AG04449 (cell line): Measurements from ENCODE around the gene MDH2.
"Not testable (repeated sequence)": the region's sequence is repeated elsewhere in the genome, so short reads cannot be mapped to it uniquely, and the experiment has no call there.

Source experiments
- CTCF ChIA-PET: fragments of 350-600 bp; formaldehyde crosslinking; extraction: SDS; loops from one replicate; lab custom pipeline; 2021; ENCODE audit warnings: antibody characterized with exemption; lab: Yijun Ruan, JAX
- POLR2A ChIA-PET: fragments of 400-600, 350-600 bp; formaldehyde crosslinking; extraction: SDS; loops from one replicate; lab custom pipeline; 2020; ENCODE audit warnings: antibody characterized with exemption, inconsistent platforms; lab: Yijun Ruan, JAX
- DNase-seq: peaks from one replicate; pipeline ENCODE4 v3.0.0-alpha.2; 2010; ENCODE audit warnings: low read depth, low spot score
- H3K4me3 ChIP-seq: 2 replicates; pipeline ENCODE4 v1.5.1; 2011; ENCODE audit warnings: low read depth, mild to moderate bottlenecking, control low read depth, low read length
- TF ChIP-seq, protein P1 (sequence below): IDR thresholded peaks from one replicate; pipeline ENCODE4 v1.5.1; 2011; ENCODE audit warnings: mild to moderate bottlenecking, moderate library complexity, low read length, control low read depth, inconsistent platforms; ENCODE audit not compliant: insufficient read depth; ENCODE audit errors: missing control alignments

The MDH2 gene

DNA sequence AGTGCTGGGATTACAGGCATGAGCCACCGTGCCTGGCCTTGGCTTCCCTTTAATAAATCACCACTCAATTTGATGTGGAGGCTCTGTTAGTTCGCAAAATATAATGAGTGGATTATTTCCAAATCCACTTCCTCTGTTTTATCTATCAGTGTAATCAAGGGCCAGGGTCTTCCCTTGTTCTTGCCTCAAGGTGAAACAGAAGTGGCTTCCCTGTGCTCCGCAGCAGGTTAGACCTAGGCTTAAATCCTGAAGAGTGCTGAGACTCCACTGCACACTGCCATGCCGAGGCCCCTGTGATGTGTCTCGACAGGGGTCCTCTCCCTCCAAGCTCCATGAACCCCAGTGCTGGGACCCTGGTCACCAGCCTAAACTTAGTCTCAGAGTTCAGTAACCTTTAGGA is 59.0 kb downstream of the MDH2 start:
- no peak for DNase-seq
- no peak overlapping the region for H3K4me3 ChIP-seq
- ChIA-PET CTCF (no interaction called here), POLR2A (no interaction called here)
- TF ChIP-seq, protein P1, sequence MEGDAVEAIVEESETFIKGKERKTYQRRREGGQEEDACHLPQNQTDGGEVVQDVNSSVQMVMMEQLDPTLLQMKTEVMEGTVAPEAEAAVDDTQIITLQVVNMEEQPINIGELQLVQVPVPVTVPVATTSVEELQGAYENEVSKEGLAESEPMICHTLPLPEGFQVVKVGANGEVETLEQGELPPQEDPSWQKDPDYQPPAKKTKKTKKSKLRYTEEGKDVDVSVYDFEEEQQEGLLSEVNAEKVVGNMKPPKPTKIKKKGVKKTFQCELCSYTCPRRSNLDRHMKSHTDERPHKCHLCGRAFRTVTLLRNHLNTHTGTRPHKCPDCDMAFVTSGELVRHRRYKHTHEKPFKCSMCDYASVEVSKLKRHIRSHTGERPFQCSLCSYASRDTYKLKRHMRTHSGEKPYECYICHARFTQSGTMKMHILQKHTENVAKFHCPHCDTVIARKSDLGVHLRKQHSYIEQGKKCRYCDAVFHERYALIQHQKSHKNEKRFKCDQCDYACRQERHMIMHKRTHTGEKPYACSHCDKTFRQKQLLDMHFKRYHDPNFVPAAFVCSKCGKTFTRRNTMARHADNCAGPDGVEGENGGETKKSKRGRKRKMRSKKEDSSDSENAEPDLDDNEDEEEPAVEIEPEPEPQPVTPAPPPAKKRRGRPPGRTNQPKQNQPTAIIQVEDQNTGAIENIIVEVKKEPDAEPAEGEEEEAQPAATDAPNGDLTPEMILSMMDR = no peak

- ChIA-PET POLR2A (no interaction called here), CTCF (interaction anchor here (1.0 to 2.1 kb wide), 2 partner anchors 88 to 153 kb away, joined by 3 to 5 read pairs; no protein-coding TSS in a partner anchor)
- no peak overlapping the region for H3K4me3 ChIP-seq
- no peak for DNase-seq
- TF ChIP-seq, protein P1 = no peak
Measured at GRCh38 chr7:76108540-76109233, 60.8 kb downstream of the MDH2 start.

DNA sequence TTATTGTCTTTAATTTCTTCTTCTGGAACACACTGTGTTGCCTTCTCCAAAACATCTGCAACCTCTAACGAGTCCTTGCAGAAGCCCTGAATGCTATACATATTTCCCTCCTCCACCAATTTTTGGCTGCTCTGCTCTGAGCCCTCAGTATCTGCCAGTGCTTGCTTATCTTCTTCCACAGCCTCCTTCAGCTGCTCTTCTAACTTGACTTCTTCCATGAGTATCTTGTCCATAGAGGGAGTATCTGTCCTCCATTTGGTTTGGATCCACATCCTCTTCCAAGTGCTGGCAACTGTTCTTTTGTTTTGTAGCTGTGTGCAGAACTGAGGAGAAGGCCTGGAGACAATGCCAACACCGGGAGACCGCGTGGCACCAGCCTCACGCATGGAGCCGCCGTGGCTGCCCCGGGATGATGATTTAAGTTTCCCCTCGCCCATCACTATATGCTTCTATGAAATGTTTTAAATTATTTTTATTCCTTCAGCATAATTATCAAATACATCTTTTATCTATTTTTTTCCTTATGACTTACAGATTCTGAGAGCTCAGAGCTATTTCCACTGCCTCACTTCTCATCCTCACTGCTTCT is 65.2 kb downstream of the MDH2 start:
- CTCF ChIA-PET, DNase-seq, POLR2A ChIA-PET, H3K4me3 ChIP-seq: not testable (repeated sequence)

- CTCF ChIA-PET = interaction anchor here (0.7 to 1.1 kb wide), 2 partner anchors 9 to 148 kb away, joined by 3 read pairs; no protein-coding TSS in a partner anchor
Measured at GRCh38 chr7:76114742-76115141, 66.8 kb downstream of the MDH2 start.

More at GRCh38 chr7:76114742-76115141, 66.8 kb downstream of the MDH2 start:
- DNase-seq, POLR2A ChIA-PET, H3K4me3 ChIP-seq: not testable (repeated sequence)
